GM23338 (cell line): ENCODE measurements around the gene FDX1. TPM values are rescaled to one million over a fixed set of nuclear protein-coding genes. Genes with fewer than 3 reads are reported as not detected.

ENCODE experiments used
- ATAC-seq: fragments of 200-7000 bp; cut with Tn5 transposase; 3 replicates; pipeline ENCODE4 v1.9.1; 2020
- DNase-seq: peaks from one replicate; pipeline ENCODE4 v3.0.0-alpha.2; 2015; ENCODE audit warnings: low spot score
- H2AFZ ChIP-seq: fragments of 200-600 bp; sonication (generic); 2 replicates; pipeline ENCODE4 v1.8.0; 2016; ENCODE audit warnings: antibody characterized with exemption, mild to moderate bottlenecking, moderate library complexity
- H3F3A ChIP-seq: fragments of 200-600 bp; sonication (generic); replicated peaks from 2 replicates; pipeline ENCODE4 v1.8.0; 2017; ENCODE audit warnings: antibody characterized with exemption, mixed run types, low read depth
- H3K27ac ChIP-seq: fragments of 200-600 bp; sonication (generic); 2 replicates; pipeline ENCODE4 v1.6.1; 2016; ENCODE audit warnings: low read depth
- H3K27me3 ChIP-seq: fragments of 200-600 bp; sonication (generic); 2 replicates; pipeline ENCODE4 v1.8.0; 2016; ENCODE audit warnings: mild to moderate bottlenecking, mixed run types, moderate library complexity; ENCODE audit not compliant: insufficient read depth
- H3K36me3 ChIP-seq: fragments of 200-600 bp; sonication (generic); 2 replicates; pipeline ENCODE4 v1.8.0; 2016; ENCODE audit warnings: mild to moderate bottlenecking; ENCODE audit not compliant: insufficient read depth
- H3K4me1 ChIP-seq: fragments of 200-600 bp; sonication (generic); 2 replicates; pipeline ENCODE4 v1.8.0; 2016; ENCODE audit warnings: mild to moderate bottlenecking, moderate library complexity; ENCODE audit not compliant: insufficient read depth
- H3K4me2 ChIP-seq: fragments of 200-600 bp; sonication (generic); 2 replicates; pipeline ENCODE4 v1.7.1; 2017; ENCODE audit warnings: mixed run types
- H3K4me3 ChIP-seq: fragments of 200-600 bp; sonication (generic); 2 replicates; pipeline ENCODE4 v1.6.1; 2016; ENCODE audit warnings: mixed run types
- H3K79me2 ChIP-seq: fragments of 200-600 bp; sonication (generic); replicated peaks from 2 replicates; pipeline ENCODE4 v1.8.0; 2017; ENCODE audit warnings: mild to moderate bottlenecking; ENCODE audit not compliant: insufficient read depth
- H3K9me2 ChIP-seq: fragments of 200-600 bp; sonication (generic); 2 replicates; pipeline ENCODE4 v1.8.0; 2017; ENCODE audit not compliant: insufficient read depth
- H4K20me1 ChIP-seq: fragments of 200-600 bp; sonication (generic); replicated peaks from 2 replicates; pipeline ENCODE4 v1.8.0; 2017; ENCODE audit warnings: mild to moderate bottlenecking; ENCODE audit not compliant: insufficient read depth
- H3K27ac Mint-ChIP-seq: 2 replicates; pipeline ENCODE4 v1.8.0; 2020; ENCODE audit warnings: inconsistent platforms, mild to moderate bottlenecking, moderate library complexity, mixed read lengths
- H3K27me3 Mint-ChIP-seq: 3 replicates; pipeline ENCODE4 v1.8.0; 2022; ENCODE audit warnings: low read depth, mild to moderate bottlenecking, moderate library complexity, mixed read lengths, inconsistent platforms; ENCODE audit not compliant: insufficient read depth, poor library complexity
- H3K36me3 Mint-ChIP-seq: 3 replicates; pipeline ENCODE4 v1.8.0; 2021; ENCODE audit warnings: low read depth, mild to moderate bottlenecking, inconsistent platforms, moderate library complexity, mixed read lengths
- H3K4me1 Mint-ChIP-seq: 3 replicates; pipeline ENCODE4 v1.8.0; 2020; ENCODE audit warnings: mild to moderate bottlenecking, inconsistent platforms, mixed read lengths
- H3K4me3 Mint-ChIP-seq: 3 replicates; pipeline ENCODE4 v1.8.0; 2021; ENCODE audit warnings: moderate library complexity, mild to moderate bottlenecking, inconsistent platforms, mixed read lengths
- H3K9me3 Mint-ChIP-seq: 3 replicates; pipeline ENCODE4 v1.8.0; 2020; ENCODE audit warnings: moderate library complexity, mild to moderate bottlenecking, inconsistent platforms, mixed read lengths
- CREB1 ChIP-seq: fragments of 250-450 bp; sonication (Bioruptor Pico); IDR thresholded peaks from 2 replicates; pipeline ENCODE4 v1.5.0; 2020; ENCODE audit warnings: low read depth, mild to moderate bottlenecking, moderate library complexity
- ETS1 ChIP-seq: IDR thresholded peaks from 2 replicates; pipeline ENCODE4 v1.6.1; 2016; ENCODE audit warnings: antibody characterized with exemption
- EZH2 ChIP-seq: fragments of 200-600 bp; sonication (generic); IDR thresholded peaks from one replicate; pipeline ENCODE4 v1.8.0; 2017; ENCODE audit warnings: antibody characterized with exemption, mild to moderate bottlenecking, low read depth; ENCODE audit not compliant: unreplicated experiment
- EZH2phosphoT487 ChIP-seq: fragments of 200-600 bp; sonication (generic); IDR thresholded peaks from one replicate; pipeline ENCODE4 v1.8.1; 2018; ENCODE audit warnings: antibody characterized with exemption; ENCODE audit not compliant: unreplicated experiment
- NANOG ChIP-seq: IDR thresholded peaks from 2 replicates; pipeline ENCODE4 v1.6.1; 2016; ENCODE audit warnings: antibody characterized with exemption, borderline replicate concordance
- POLR2AphosphoS5 ChIP-seq: IDR thresholded peaks from 2 replicates; pipeline ENCODE4 v1.6.1; 2016; ENCODE audit warnings: antibody characterized with exemption, low read depth
- REST ChIP-seq: IDR thresholded peaks from one replicate; pipeline ENCODE4 v1.6.1; 2018; ENCODE audit warnings: antibody characterized with exemption; ENCODE audit not compliant: unreplicated experiment
- STAT1 ChIP-seq: IDR thresholded peaks from one replicate; pipeline ENCODE4 v1.6.1; 2016; ENCODE audit warnings: antibody characterized with exemption; ENCODE audit not compliant: unreplicated experiment
- ZNF114 ChIP-seq: fragments of 250-450 bp; sonication (Bioruptor Pico); IDR thresholded peaks from 2 replicates; pipeline ENCODE4 v1.5.0; 2020; ENCODE audit warnings: mild to moderate bottlenecking, moderate library complexity
- ZNF462 ChIP-seq: fragments of 250-450 bp; sonication (Bioruptor Pico); IDR thresholded peaks from 2 replicates; pipeline ENCODE4 v1.5.0; 2020; ENCODE audit warnings: mild to moderate bottlenecking, moderate library complexity
- polyA plus RNA-seq: library from polyadenylated mRNA; unstranded; fragments of >200 nt; fragmentation: Nextera tagmentation; extraction: Ambion mirVana; gene quantifications from 2 replicates; pipeline ENCODE4 v1.2.1, GENCODE V29; 2016
- total RNA-seq: library from RNA; depleted of rRNA; stranded (reverse); fragments of >200 nt; shearing (Covaris generic); gene quantifications from 2 replicates; pipeline ENCODE4 v1.2.3, GENCODE V29; 2014

Gene FDX1
- total and polyA plus RNA-seq, 2 experiments from 2014 or later: 11.1 to 15.9 TPM

- TF ChIP-seq EZH2phosphoT487 (no peak), STAT1 (no peak), CREB1 (CRISPR knock-in tag) (no peak), ZNF114 (no peak), NANOG (no peak), ETS1 (no peak)
- H3K27ac Mint-ChIP-seq: no peak overlapping the region
- no peaks in the 10 kb centered on the region for H3K4me1 Mint-ChIP-seq
- peaks cover 3% of the 10 kb centered on the region for H3K27me3 Mint-ChIP-seq
- H3K4me2 ChIP-seq: no peak overlapping the region
- ATAC-seq (no peak), DNase-seq (no peak)
- no peak overlapping the region for H3K4me3 Mint-ChIP-seq
- H3K9me3 Mint-ChIP-seq: no peaks in the 10 kb centered on the region; the same call in 2 of the 3 replicates
- no peaks in the 10 kb centered on the region for H3K4me1 ChIP-seq
- 0 out of 3 replicates have a peak, but pooled peaks cover 3% of the 10 kb centered on the region for H3K36me3 Mint-ChIP-seq
- no peaks in the 10 kb centered on the region for H3K27me3 ChIP-seq
- H3K36me3 ChIP-seq: no peaks in the 10 kb centered on the region
- H3K4me3 ChIP-seq: no peak overlapping the region
- H4K20me1 ChIP-seq: 0 out of 2 replicates have a peak, but pooled peaks cover 4% of the 10 kb centered on the region
- H3K9me2 ChIP-seq: no peaks in the 10 kb centered on the region
- H2AFZ ChIP-seq: no peak overlapping the region
- H3K27ac ChIP-seq: no peak overlapping the region
- no peaks in the 10 kb centered on the region for H3F3A ChIP-seq
- no peaks in the 10 kb centered on the region for H3K79me2 ChIP-seq
Observed at GRCh38 chr11:110450246-110450645, 20.5 kb downstream of the FDX1 start.

GRCh38 chr11:110452720-110453119 is 23.0 kb downstream of the FDX1 start:
- no peaks in the 10 kb centered on the region for H3K4me1 ChIP-seq
- no peak overlapping the region for H3K4me3 ChIP-seq
- no peaks in the 10 kb centered on the region for H3K27me3 ChIP-seq
- H3K4me2 ChIP-seq: no peak overlapping the region
- H3K4me3 Mint-ChIP-seq: no peak overlapping the region
- H3K27me3 Mint-ChIP-seq: peaks cover 2% of the 10 kb centered on the region
- 0 out of 3 replicates have a peak, but pooled peaks cover 3% of the 10 kb centered on the region for H3K4me1 Mint-ChIP-seq
- H4K20me1 ChIP-seq: no peaks in the 10 kb centered on the region
- H3K9me3 Mint-ChIP-seq: no peaks in the 10 kb centered on the region; the same call in 2 of the 3 replicates
- no peak overlapping the region for H3K27ac Mint-ChIP-seq
- H3F3A ChIP-seq: no peaks in the 10 kb centered on the region
- no peaks in the 10 kb centered on the region for H3K79me2 ChIP-seq
- no peaks in the 10 kb centered on the region for H3K9me2 ChIP-seq
- DNase-seq: no peak
- ATAC-seq: no peak
- no peaks in the 10 kb centered on the region for H3K36me3 ChIP-seq
- H2AFZ ChIP-seq: no peak overlapping the region
- no peak overlapping the region for H3K27ac ChIP-seq
- 0 out of 3 replicates have a peak, but pooled peaks cover 3% of the 10 kb centered on the region for H3K36me3 Mint-ChIP-seq
- TF ChIP-seq POLR2AphosphoS5: no peak
- no peak for TF ChIP-seq STAT1
- TF ChIP-seq ZNF462 (CRISPR knock-in tag): no peak
- no peak for TF ChIP-seq ETS1
- no peak for TF ChIP-seq EZH2phosphoT487
- no peak for TF ChIP-seq CREB1 (CRISPR knock-in tag)
- no peak for TF ChIP-seq REST
- TF ChIP-seq EZH2: no peak
